H1 (cell line): ENCODE measurements around the gene GPX6. TPM values are rescaled to one million over a fixed set of nuclear protein-coding genes. Genes with fewer than 3 reads are reported as not detected.

ENCODE experiments used
- CTCF ChIA-PET: fragments of 300-600 bp; sonication (Branson Sonifier 250); formaldehyde crosslinking; loops from one replicate; lab custom pipeline; 2021; ENCODE audit not compliant: partially characterized antibody; lab: Charles Lee
- POLR2A ChIA-PET: fragments of 300-600 bp; sonication (Branson Sonifier 250); formaldehyde crosslinking; loops from one replicate; lab custom pipeline; 2021; ENCODE audit warnings: inconsistent platforms; ENCODE audit not compliant: partially characterized antibody; lab: Charles Lee
- DNase-seq, 2 experiments: peaks; one replicate each; pipeline versions ENCODE4 v3.0.0 to v3.0.0-alpha.2; 2010 to 2022; ENCODE audit warnings: low spot score in 2 of 2, low read depth in 1 of 2, mixed read lengths in 1 of 2
- FAIRE-seq: peaks from 2 replicates; lab custom pipeline; 2011; peaks lifted over from hg19 to GRCh38; lab: Jason Lieb, UNC
- H2AFZ ChIP-seq: 2 replicates; pipeline ENCODE4 v1.8.1; 2012; ENCODE audit warnings: low read length, inconsistent platforms
- H2AK5ac ChIP-seq: 2 replicates; pipeline ENCODE4 v1.6.1; 2013; ENCODE audit warnings: low read depth, low read length
- H2BK120ac ChIP-seq: replicated peaks from 2 replicates; pipeline ENCODE3; 2013; ENCODE audit warnings: low read depth, low read length, inconsistent platforms
- H2BK12ac ChIP-seq: 2 replicates; pipeline ENCODE4 v1.6.1; 2013; ENCODE audit warnings: low read depth, low read length
- H2BK15ac ChIP-seq: 2 replicates; pipeline ENCODE4 v1.6.1; 2013; ENCODE audit warnings: low read length
- H2BK20ac ChIP-seq: 2 replicates; pipeline ENCODE4 v1.6.1; 2013; ENCODE audit warnings: low read length
- H2BK5ac ChIP-seq: 2 replicates; pipeline ENCODE4 v1.6.1; 2013; ENCODE audit warnings: low read depth, low read length
- H3K14ac ChIP-seq: 2 replicates; pipeline ENCODE4 v1.6.1; 2013; ENCODE audit warnings: inconsistent platforms; ENCODE audit not compliant: insufficient read length
- H3K18ac ChIP-seq: 2 replicates; pipeline ENCODE4 v1.6.1; 2013; ENCODE audit warnings: low read length; ENCODE audit errors: extremely low read depth
- H3K23ac ChIP-seq: 2 replicates; pipeline ENCODE4 v1.6.1; 2013; ENCODE audit warnings: inconsistent platforms; ENCODE audit not compliant: insufficient read length
- H3K23me2 ChIP-seq: 2 replicates; pipeline ENCODE4 v1.6.1; 2013; ENCODE audit warnings: low read depth, low read length
- H3K27ac ChIP-seq: 2 replicates; pipeline ENCODE4 v1.6.1; 2011; ENCODE audit warnings: low read depth, low read length, inconsistent platforms
- H3K27me3 ChIP-seq, 4 experiments: replicated peaks in 1 of 4; 1 replicate in 1 of 4; 2 replicates in 3 of 4; pipeline versions ENCODE4 v1.6.1 to v1.8.1; 2011 to 2013; ENCODE audit warnings: low read length in 3 of 4, mild to moderate bottlenecking in 3 of 4, inconsistent platforms in 2 of 4, mixed read lengths in 2 of 4, moderate library complexity in 1 of 4; ENCODE audit not compliant: control insufficient read depth in 3 of 4, insufficient read depth in 3 of 4; ENCODE audit errors: extremely low read depth in 1 of 4
- H3K36me3 ChIP-seq, 4 experiments: 2 replicates each; pipeline versions ENCODE4 v1.6.1 to v1.8.1; 2011 to 2013; ENCODE audit warnings: mild to moderate bottlenecking in 4 of 4, low read length in 3 of 4, moderate library complexity in 2 of 4, control low read depth in 1 of 4, inconsistent platforms in 1 of 4; ENCODE audit not compliant: insufficient read depth in 4 of 4, control insufficient read depth in 2 of 4
- H3K4ac ChIP-seq: replicated peaks from 2 replicates; pipeline ENCODE3; 2013; ENCODE audit warnings: low read length, low read depth, mixed read lengths, inconsistent platforms; ENCODE audit not compliant: insufficient read length
- H3K4me1 ChIP-seq, 4 experiments: replicated peaks in 1 of 4; 1 replicate in 1 of 4; 2 replicates in 3 of 4; pipeline versions ENCODE4 v1.6.1 to v1.8.1; 2011 to 2013; ENCODE audit warnings: low read length in 3 of 4, inconsistent platforms in 2 of 4, mixed read lengths in 1 of 4; ENCODE audit not compliant: insufficient read depth in 4 of 4, control insufficient read depth in 3 of 4
- H3K4me2 ChIP-seq, 2 experiments: 2 replicates each; pipeline versions ENCODE4 v1.6.1 to v1.8.1; 2011 to 2013; ENCODE audit warnings: low read depth in 2 of 2, low read length in 2 of 2, control low read depth in 1 of 2, inconsistent platforms in 1 of 2, mild to moderate bottlenecking in 1 of 2; ENCODE audit not compliant: insufficient read depth in 1 of 2
- H3K4me3 ChIP-seq, 4 experiments: fragments of 200-600, 300-600 bp in 1 of 4; sonication (generic), shearing (Covaris generic), sonication (Bioruptor Twin) in 1 of 4; 2 replicates each; pipeline versions ENCODE4 v1.5.1 to v1.8.1; 2011 to 2016; ENCODE audit warnings: low read length in 4 of 4, low read depth in 3 of 4, control low read depth in 2 of 4, inconsistent platforms in 2 of 4, mild to moderate bottlenecking in 2 of 4, mixed read lengths in 1 of 4, moderate library complexity in 1 of 4; ENCODE audit not compliant: insufficient read depth in 2 of 4; ENCODE audit errors: extremely low read depth in 1 of 4
- H3K56ac ChIP-seq: replicated peaks from 2 replicates; pipeline ENCODE3; 2013; ENCODE audit warnings: low read depth, mild to moderate bottlenecking, mixed read lengths, low read length, inconsistent platforms; ENCODE audit not compliant: insufficient read length
- H3K79me1 ChIP-seq: 2 replicates; pipeline ENCODE4 v1.6.1; 2013; ENCODE audit warnings: low read depth, low read length, control low read depth
- H3K79me2 ChIP-seq, 2 experiments: 2 replicates each; pipeline versions ENCODE4 v1.6.1 to v1.8.1; 2012 to 2013; ENCODE audit warnings: low read length in 2 of 2, mild to moderate bottlenecking in 2 of 2, inconsistent platforms in 1 of 2; ENCODE audit not compliant: insufficient read depth in 2 of 2, control insufficient read depth in 1 of 2
- H3K9ac ChIP-seq, 4 experiments: replicated peaks in 1 of 4; 1 replicate in 1 of 4; 2 replicates in 3 of 4; pipeline versions ENCODE4 v1.6.1 to v1.8.1; 2011 to 2013; ENCODE audit warnings: low read depth in 3 of 4, low read length in 3 of 4, control low read depth in 2 of 4, mild to moderate bottlenecking in 2 of 4, moderate library complexity in 2 of 4, inconsistent platforms in 1 of 4; ENCODE audit errors: extremely low read depth in 1 of 4
- H3K9me3 ChIP-seq, 2 experiments: 2 replicates each; pipeline versions ENCODE4 v1.6.1 to v1.8.1; 2012 to 2013; ENCODE audit warnings: mild to moderate bottlenecking in 2 of 2, moderate library complexity in 2 of 2, control low read depth in 1 of 2, inconsistent platforms in 1 of 2, low read depth in 1 of 2, low read length in 1 of 2, mixed read lengths in 1 of 2; ENCODE audit not compliant: insufficient read depth in 2 of 2
- H4K20me1 ChIP-seq, 2 experiments: replicated peaks in 1 of 2; 2 replicates each; pipeline versions ENCODE3 to v1.8.1; 2011 to 2013; ENCODE audit warnings: inconsistent platforms in 2 of 2, low read length in 2 of 2, mild to moderate bottlenecking in 1 of 2; ENCODE audit not compliant: insufficient read depth in 2 of 2, control insufficient read depth in 1 of 2
- H4K5ac ChIP-seq: 2 replicates; pipeline ENCODE4 v1.6.1; 2013; ENCODE audit warnings: low read length, low read depth, mixed read lengths, inconsistent platforms; ENCODE audit not compliant: insufficient read length
- H4K8ac ChIP-seq: 2 replicates; pipeline ENCODE4 v1.8.0; 2013; ENCODE audit warnings: mild to moderate bottlenecking, moderate library complexity, low read length, inconsistent platforms; ENCODE audit not compliant: insufficient read depth; ENCODE audit errors: extremely low read depth
- H4K91ac ChIP-seq: replicated peaks from 2 replicates; pipeline ENCODE3; 2013; ENCODE audit warnings: low read length, mixed read lengths, inconsistent platforms; ENCODE audit not compliant: insufficient read length
- NANOG ChIP-seq: IDR thresholded peaks from 2 replicates; pipeline ENCODE4 v1.6.1; 2011; ENCODE audit warnings: low read length, low read depth, mild to moderate bottlenecking, inconsistent platforms; ENCODE audit not compliant: insufficient read depth, poor library complexity, severe bottlenecking
- RAD21 ChIP-seq, 2 experiments: IDR thresholded peaks in 1 of 2; conservative IDR thresholded peaks in 1 of 2; 2 replicates each; pipeline ENCODE4 v1.6.1; 2011; ENCODE audit warnings: low read depth in 2 of 2, low read length in 2 of 2, improper control_type of control experiment in 1 of 2, inconsistent platforms in 1 of 2, mild to moderate bottlenecking in 1 of 2, moderate library complexity in 1 of 2
- WGBS, 2 experiments: shearing (Covaris generic) in 1 of 2; methylation state at CpG; one replicate each; pipeline versions ENCODE4 v1.1.6 to v1.1.7; 2013 to 2015; ENCODE audit warnings: low lambda C conversion rate in 2 of 2, mixed read lengths in 2 of 2, inconsistent platforms in 1 of 2, low coverage in 1 of 2, missing lambda C conversion rate in 1 of 2; ENCODE audit not compliant: insufficient replicate concordance in 2 of 2, insufficient coverage in 1 of 2, insufficient read length in 1 of 2; ENCODE audit errors: extremely low coverage in 1 of 2, missing lambda C conversion rate in 1 of 2; 5-methylcytosine and 5-hydroxymethylcytosine counted together
- polyA plus RNA-seq, 7 experiments: library from polyadenylated mRNA; depleted of rRNA in 3 of 7; stranded (reverse) in 5 of 7; unstranded in 2 of 7; fragments of >200 nt in 5 of 7; fragments of 200-250 nt in 2 of 7; gene quantifications; 1 replicate in 5 of 7; 2 replicates in 1 of 7; 4 replicates in 1 of 7; pipeline versions ENCODE4 v1.2.1 to v1.2.3, GENCODE V29; 2011 to 2013; ENCODE audit warnings: missing spikeins in 2 of 7, mixed read lengths in 2 of 7
- total RNA-seq: library from RNA; stranded (reverse); fragmentation: NEBNext Ultra II Directional; extraction: Animal tissue kit (Norgen Biotek cat#: 25700); gene quantifications from 2 replicates; pipeline ENCODE4 v1.2.1, GENCODE V29; 2021
- TF ChIP-seq, protein P1 (sequence below), 3 experiments: IDR thresholded peaks; 1 replicate in 2 of 3; 2 replicates in 1 of 3; pipeline versions ENCODE4 v1.5.1 to v1.6.1; 2011; ENCODE audit warnings: low read length in 3 of 3, mild to moderate bottlenecking in 3 of 3, inconsistent platforms in 2 of 3, low read depth in 1 of 3, moderate library complexity in 1 of 3; ENCODE audit not compliant: insufficient read depth in 1 of 3; ENCODE audit errors: control extremely low read depth in 1 of 3

Gene GPX6
- total and polyA plus RNA-seq, 2 of the 8 experiments (the other 6 are each of a cell fraction or from before 2014, with no cell fraction given) = not detected

DNA sequence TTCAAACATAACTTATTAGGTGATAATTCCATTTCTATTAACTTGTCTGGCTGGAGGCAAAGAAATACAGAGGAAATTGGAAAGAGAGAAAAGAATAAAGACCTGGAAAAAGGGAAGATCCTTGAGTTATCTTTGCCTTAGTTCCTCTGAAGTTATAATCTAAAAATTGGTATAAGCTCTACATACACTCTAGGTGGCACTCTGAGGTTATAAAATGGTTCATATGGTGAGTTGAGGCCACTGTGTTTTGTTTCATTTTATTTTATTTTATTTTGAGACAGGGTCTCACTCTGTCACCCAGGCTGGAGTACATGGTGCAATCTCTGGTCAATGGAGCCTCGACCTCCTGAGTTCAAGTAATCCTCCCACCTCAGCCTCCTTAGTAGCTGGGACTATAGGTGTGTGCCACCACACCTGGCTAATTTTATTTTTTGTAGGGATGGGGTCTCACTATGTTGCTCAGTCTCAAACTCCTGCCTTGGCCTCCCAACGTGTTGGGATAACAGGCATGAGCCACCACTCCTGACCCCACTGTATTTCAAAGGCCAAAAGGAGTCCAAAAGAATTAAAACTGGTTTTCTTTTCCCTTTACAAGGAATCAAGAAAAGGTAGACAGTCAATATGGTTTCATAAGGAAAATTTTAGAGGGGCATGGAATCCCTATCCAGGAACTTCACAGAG is 19.4 kb downstream of the GPX6 start:
- no peaks in the 10 kb centered on the region for H3K27me3 ChIP-seq
- H3K14ac ChIP-seq = no peak overlapping the region
- FAIRE-seq = no peak
- H4K91ac ChIP-seq = no peak overlapping the region
- no peak overlapping the region for H4K8ac ChIP-seq
- no peak overlapping the region for H3K4me3 ChIP-seq
- H2AFZ ChIP-seq = no peak overlapping the region
- no peak overlapping the region for H3K9ac ChIP-seq
- TF ChIP-seq, protein P1, sequence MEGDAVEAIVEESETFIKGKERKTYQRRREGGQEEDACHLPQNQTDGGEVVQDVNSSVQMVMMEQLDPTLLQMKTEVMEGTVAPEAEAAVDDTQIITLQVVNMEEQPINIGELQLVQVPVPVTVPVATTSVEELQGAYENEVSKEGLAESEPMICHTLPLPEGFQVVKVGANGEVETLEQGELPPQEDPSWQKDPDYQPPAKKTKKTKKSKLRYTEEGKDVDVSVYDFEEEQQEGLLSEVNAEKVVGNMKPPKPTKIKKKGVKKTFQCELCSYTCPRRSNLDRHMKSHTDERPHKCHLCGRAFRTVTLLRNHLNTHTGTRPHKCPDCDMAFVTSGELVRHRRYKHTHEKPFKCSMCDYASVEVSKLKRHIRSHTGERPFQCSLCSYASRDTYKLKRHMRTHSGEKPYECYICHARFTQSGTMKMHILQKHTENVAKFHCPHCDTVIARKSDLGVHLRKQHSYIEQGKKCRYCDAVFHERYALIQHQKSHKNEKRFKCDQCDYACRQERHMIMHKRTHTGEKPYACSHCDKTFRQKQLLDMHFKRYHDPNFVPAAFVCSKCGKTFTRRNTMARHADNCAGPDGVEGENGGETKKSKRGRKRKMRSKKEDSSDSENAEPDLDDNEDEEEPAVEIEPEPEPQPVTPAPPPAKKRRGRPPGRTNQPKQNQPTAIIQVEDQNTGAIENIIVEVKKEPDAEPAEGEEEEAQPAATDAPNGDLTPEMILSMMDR (IDR thresholded peaks at IDR 0.05; ENCODE audit: control extremely low read depth in 1 of 3, insufficient read depth in 1 of 3, low read depth in 1 of 3, low read length in 3 of 3) = peak in 1 of 3 experiments; percentile 18; a peak in 2 of 4 replicates
- TF ChIP-seq NANOG (no peak), RAD21 (IDR thresholded peaks at IDR 0.05 in 1 of 2, conservative IDR thresholded peaks at IDR 0.05 in 1 of 2; ENCODE audit: low read depth in 2 of 2, low read length in 2 of 2) (peak; percentile 52 to 61)
- no peak overlapping the region for H2BK20ac ChIP-seq
- no peak overlapping the region for H3K4me2 ChIP-seq
- H3K23me2 ChIP-seq = no peaks in the 10 kb centered on the region
- H2BK15ac ChIP-seq = no peak overlapping the region
- WGBS, 2 experiments = 60% methylated on average over 2 of the region's 2 CpGs; no CpG with 5 or more reads in 1 of the 2 experiments
- no peak overlapping the region for H3K18ac ChIP-seq
- no peak overlapping the region for H3K27ac ChIP-seq
- ChIA-PET POLR2A (no interaction called here), CTCF (interaction anchor here (0.6 to 1.9 kb wide), 8 partner anchors 13 to 93 kb away, joined by 3 to 9 read pairs (median 3); no protein-coding TSS in a partner anchor)
- H3K23ac ChIP-seq = no peak overlapping the region
- no peak overlapping the region for H2BK12ac ChIP-seq
- no peaks in the 10 kb centered on the region for H3K79me1 ChIP-seq
- no peak overlapping the region for H3K4ac ChIP-seq
- no peaks in the 10 kb centered on the region for H4K20me1 ChIP-seq
- H2BK5ac ChIP-seq = no peak overlapping the region
- no peaks in the 10 kb centered on the region for H3K4me1 ChIP-seq
- H2AK5ac ChIP-seq = no peak overlapping the region
- no peak overlapping the region for H2BK120ac ChIP-seq
- no peak for DNase-seq
- no peaks in the 10 kb centered on the region; a peak in 1 of 4 replicates for H3K9me3 ChIP-seq
- no peak overlapping the region for H3K56ac ChIP-seq
- H3K36me3 ChIP-seq = no peaks in the 10 kb centered on the region
- H3K79me2 ChIP-seq = no peaks in the 10 kb centered on the region
- H4K5ac ChIP-seq = no peak overlapping the region
